CD4-positive, alpha-beta T cell (primary cell): ENCODE results near the gene SELENOM. TPM values are rescaled to one million over a fixed set of nuclear protein-coding genes. Genes with fewer than 3 reads are reported as not detected.

Source experiments
- ATAC-seq: fragments of 200-7000 bp; cut with Tn5 transposase; one replicate; pipeline ENCODE4 v1.10.0; 2022; ENCODE audit warnings: mild to moderate bottlenecking; ENCODE audit not compliant: poor library complexity
- CTCF ChIA-PET: fragments of 350-600 bp; sonication (Branson Sonifier 250); formaldehyde crosslinking; loops from one replicate; lab custom pipeline; 2021; ENCODE audit warnings: antibody characterized with exemption, inconsistent platforms; lab: Charles Lee
- POLR2A ChIA-PET: fragments of 350-600 bp; sonication (Branson Sonifier 250); formaldehyde crosslinking; loops from one replicate; lab custom pipeline; 2021; ENCODE audit warnings: antibody characterized with exemption, inconsistent platforms; lab: Charles Lee
- DNase-seq, 14 experiments: peaks; one replicate each; pipeline ENCODE4 v3.0.0-alpha.2; 2013 to 2020; ENCODE audit warnings: mixed read lengths in 2 of 14
- H3K27ac ChIP-seq, 2 donors: one replicate each; pipeline versions ENCODE4 v1.5.1 to v1.7.0; 2013; ENCODE audit warnings: low read length in 2 of 2, low read depth in 1 of 2, mild to moderate bottlenecking in 1 of 2
- H3K27me3 ChIP-seq, 2 experiments: 1 replicate in 1 of 2; 2 replicates in 1 of 2; pipeline versions ENCODE4 v1.6.1 to v1.7.0; 2013; ENCODE audit warnings: low read length in 2 of 2, control low read depth in 1 of 2, mild to moderate bottlenecking in 1 of 2, moderate library complexity in 1 of 2; ENCODE audit not compliant: insufficient read depth in 2 of 2, control insufficient read depth in 1 of 2
- H3K36me3 ChIP-seq: one replicate; pipeline ENCODE4 v1.6.1; 2013; ENCODE audit warnings: low read length, control low read depth; ENCODE audit not compliant: insufficient read depth
- H3K4me1 ChIP-seq: one replicate; pipeline ENCODE4 v1.6.1; 2013; ENCODE audit warnings: low read length, control low read depth; ENCODE audit not compliant: insufficient read depth
- H3K4me3 ChIP-seq: one replicate; pipeline ENCODE4 v1.5.1; 2013; ENCODE audit warnings: mild to moderate bottlenecking, low read length, moderate library complexity
- H3K9me3 ChIP-seq, 2 experiments: 1 replicate in 1 of 2; 2 replicates in 1 of 2; pipeline versions ENCODE4 v1.6.1 to v1.7.0; 2013; ENCODE audit warnings: low read length in 2 of 2, mild to moderate bottlenecking in 2 of 2, control low read depth in 1 of 2, moderate library complexity in 1 of 2; ENCODE audit not compliant: control insufficient read depth in 1 of 2, insufficient read depth in 1 of 2
- H3K27ac Mint-ChIP-seq: one replicate; pipeline ENCODE4 v1.8.0; 2020; ENCODE audit warnings: mixed read lengths
- H3K27me3 Mint-ChIP-seq: one replicate; pipeline ENCODE4 v1.8.0; 2021; ENCODE audit warnings: mixed read lengths
- H3K36me3 Mint-ChIP-seq: one replicate; pipeline ENCODE4 v1.8.0; 2021; ENCODE audit warnings: low read depth, mixed read lengths
- H3K4me1 Mint-ChIP-seq: one replicate; pipeline ENCODE4 v1.8.0; 2021; ENCODE audit warnings: low read depth, mixed read lengths
- H3K4me3 Mint-ChIP-seq: one replicate; pipeline ENCODE4 v1.8.0; 2020; ENCODE audit warnings: mild to moderate bottlenecking, mixed read lengths
- H3K9me3 Mint-ChIP-seq: one replicate; pipeline ENCODE4 v1.8.0; 2020; ENCODE audit warnings: mixed read lengths
- intact Hi-C, 2 experiments: fragments of 100-400 bp; cut with DNase I in 1 of 2; cut with micrococcal nuclease in 1 of 2; formaldehyde crosslinking; loops; one replicate each; pipeline versions ENCODE4 v1.15.1 to v1.9.0; 2023 to 2025; cut with DNase I, micrococcal nuclease
- total RNA-seq, 174 experiments: library from RNA in 2 of 174; stranded (reverse) in 2 of 174; gene quantifications; one replicate each; pipeline ENCODE4 v1.2.3 and lab custom pipeline; 2021 to 2026
- TF ChIP-seq, protein P1 (sequence below): fragments of 200-600 bp; IDR thresholded peaks from one replicate; pipeline ENCODE4 v1.8.0; 2022; ENCODE audit warnings: antibody characterized with exemption, mild to moderate bottlenecking

SELENOM gene
- total RNA-seq, 2 experiments from 2014 or later: 78.0 to 82.4 TPM

DNA sequence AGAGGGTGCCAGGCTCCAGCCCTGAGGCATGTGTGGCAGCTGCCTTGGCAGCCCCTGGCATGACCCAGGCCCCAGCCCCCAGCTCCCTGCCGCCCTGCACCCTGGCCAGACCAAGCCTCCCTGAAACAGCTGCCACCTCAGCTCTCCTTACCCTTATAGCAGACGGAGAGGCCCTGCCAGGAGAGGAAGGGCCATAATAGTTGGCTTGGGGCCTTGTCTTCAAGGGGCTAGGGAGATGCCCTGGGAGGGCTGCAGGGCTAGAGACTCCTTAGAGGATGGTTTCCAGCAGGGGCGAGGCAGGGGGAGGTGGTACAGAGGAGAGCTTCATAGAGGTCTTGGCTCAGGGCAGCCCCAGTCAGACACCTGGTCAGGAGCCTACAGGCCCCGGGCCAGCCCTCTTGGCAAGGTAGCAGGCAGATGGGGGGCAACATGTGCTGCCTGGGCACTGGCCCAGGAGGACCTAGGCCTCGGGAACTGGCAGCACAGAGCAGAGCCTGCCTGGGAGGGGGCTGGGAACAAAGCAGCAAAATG, 13.3 kb downstream of the SELENOM start:
- no peaks in the 10 kb centered on the region for H3K9me3 Mint-ChIP-seq
- no peaks in the 10 kb centered on the region for H3K27me3 ChIP-seq
- no peaks in the 10 kb centered on the region for H3K36me3 Mint-ChIP-seq
- intact Hi-C loops: no loop called here
- no peak overlapping the region for H3K4me3 Mint-ChIP-seq
- H3K36me3 ChIP-seq: no peaks in the 10 kb centered on the region
- H3K9me3 ChIP-seq: no peaks in the 10 kb centered on the region
- ChIA-PET POLR2A (no interaction called here), CTCF (no interaction called here)
- no peak overlapping the region for H3K27ac ChIP-seq
- H3K4me3 ChIP-seq: no peak overlapping the region
- H3K27me3 Mint-ChIP-seq: no peaks in the 10 kb centered on the region
- H3K27ac Mint-ChIP-seq: no peak overlapping the region
- H3K4me1 ChIP-seq: peaks cover 2% of the 10 kb centered on the region
- DNase-seq (no peak), ATAC-seq (no peak)
- no peaks in the 10 kb centered on the region for H3K4me1 Mint-ChIP-seq
- TF ChIP-seq, protein P1, sequence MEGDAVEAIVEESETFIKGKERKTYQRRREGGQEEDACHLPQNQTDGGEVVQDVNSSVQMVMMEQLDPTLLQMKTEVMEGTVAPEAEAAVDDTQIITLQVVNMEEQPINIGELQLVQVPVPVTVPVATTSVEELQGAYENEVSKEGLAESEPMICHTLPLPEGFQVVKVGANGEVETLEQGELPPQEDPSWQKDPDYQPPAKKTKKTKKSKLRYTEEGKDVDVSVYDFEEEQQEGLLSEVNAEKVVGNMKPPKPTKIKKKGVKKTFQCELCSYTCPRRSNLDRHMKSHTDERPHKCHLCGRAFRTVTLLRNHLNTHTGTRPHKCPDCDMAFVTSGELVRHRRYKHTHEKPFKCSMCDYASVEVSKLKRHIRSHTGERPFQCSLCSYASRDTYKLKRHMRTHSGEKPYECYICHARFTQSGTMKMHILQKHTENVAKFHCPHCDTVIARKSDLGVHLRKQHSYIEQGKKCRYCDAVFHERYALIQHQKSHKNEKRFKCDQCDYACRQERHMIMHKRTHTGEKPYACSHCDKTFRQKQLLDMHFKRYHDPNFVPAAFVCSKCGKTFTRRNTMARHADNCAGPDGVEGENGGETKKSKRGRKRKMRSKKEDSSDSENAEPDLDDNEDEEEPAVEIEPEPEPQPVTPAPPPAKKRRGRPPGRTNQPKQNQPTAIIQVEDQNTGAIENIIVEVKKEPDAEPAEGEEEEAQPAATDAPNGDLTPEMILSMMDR: no peak

DNA sequence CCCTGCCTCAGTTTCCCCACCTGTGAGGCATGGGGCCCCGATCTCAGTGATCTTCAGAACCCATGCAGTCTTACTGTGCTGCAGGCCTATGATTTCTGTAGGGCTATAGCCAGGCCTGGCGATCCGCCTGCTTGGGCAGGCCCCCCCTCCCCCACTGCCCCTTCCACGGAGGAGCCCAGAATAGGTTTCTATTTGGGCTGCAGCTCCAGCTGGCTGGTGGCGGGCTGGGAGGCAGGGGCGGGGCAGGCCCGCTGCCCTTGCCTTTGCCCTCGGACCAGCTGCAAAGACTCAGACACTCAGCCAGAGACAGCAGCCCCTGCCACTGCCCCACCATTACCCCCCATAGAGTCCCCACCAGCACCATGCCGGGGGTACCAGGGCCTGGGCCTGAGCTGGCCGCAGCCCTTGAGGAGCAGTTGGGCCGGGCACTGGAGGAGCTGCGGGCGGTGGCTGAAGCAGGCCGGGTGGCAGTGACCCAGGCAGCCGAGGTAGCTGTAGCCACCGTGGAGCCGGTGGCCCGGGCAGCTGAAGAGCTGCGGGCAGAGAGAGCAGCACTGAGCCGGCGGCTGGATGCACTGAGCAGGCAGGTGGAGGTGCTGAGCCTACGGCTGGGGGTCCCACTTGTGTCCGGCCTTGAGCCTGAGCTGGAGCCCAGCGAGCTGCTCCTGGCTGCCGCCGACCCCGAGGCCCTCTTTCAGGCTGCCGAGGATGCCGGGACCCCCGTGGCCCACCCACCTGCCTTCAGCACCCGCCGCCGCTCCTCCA, 14.1 kb downstream of the SELENOM start:
- H3K4me1 Mint-ChIP-seq: no peaks in the 10 kb centered on the region
- no peak for ATAC-seq
- TF ChIP-seq, protein P1: no peak
- ChIA-PET POLR2A (interaction anchor here (0.7 kb wide), 1 partner anchor 14 kb away, joined by 3 read pairs; no protein-coding TSS in a partner anchor), CTCF (no interaction called here)
- H3K9me3 ChIP-seq: no peaks in the 10 kb centered on the region
- H3K27me3 Mint-ChIP-seq: no peaks in the 10 kb centered on the region
- no peaks in the 10 kb centered on the region for H3K36me3 Mint-ChIP-seq
- H3K27me3 ChIP-seq: no peaks in the 10 kb centered on the region
- H3K4me3 Mint-ChIP-seq: no peak overlapping the region
- intact Hi-C loops: no loop called here
- no peaks in the 10 kb centered on the region for H3K36me3 ChIP-seq
- H3K27ac ChIP-seq: no peak overlapping the region
- no peak for DNase-seq
- H3K27ac Mint-ChIP-seq: no peak overlapping the region
- H3K9me3 Mint-ChIP-seq: no peaks in the 10 kb centered on the region
- H3K4me1 ChIP-seq: peaks cover 2% of the 10 kb centered on the region
- H3K4me3 ChIP-seq: no peak overlapping the region

- intact Hi-C loops: no loop called here
- Histone ChIP-seq H3K27me3 (no peaks in the 10 kb centered on the region), H3K36me3 (no peaks in the 10 kb centered on the region), H3K27ac (no peak overlapping the region), H3K9me3 (no peaks in the 10 kb centered on the region), H3K4me1 (peaks cover 2% of the 10 kb centered on the region), H3K4me3 (no peak overlapping the region)
- CTCF ChIA-PET: no interaction called here
- no peak overlapping the region for H3K4me3 Mint-ChIP-seq
- H3K27me3 Mint-ChIP-seq: no peaks in the 10 kb centered on the region
- H3K36me3 Mint-ChIP-seq: no peaks in the 10 kb centered on the region
- no peaks in the 10 kb centered on the region for H3K4me1 Mint-ChIP-seq
- no peaks in the 10 kb centered on the region for H3K9me3 Mint-ChIP-seq
- ATAC-seq: no peak
- no peak overlapping the region for H3K27ac Mint-ChIP-seq
- no peak for DNase-seq
- TF ChIP-seq, protein P1: no peak
- POLR2A ChIA-PET: no interaction called here
These were observed 15.2 kb downstream of the SELENOM start for GRCh38 chr22:31092161-31092560.
